HG02588 (cell line): ENCODE measurements around the gene CROT.
A peak's percentile ranks its signal among the peaks of the same experiment; 100 is the strongest.
"Not testable (repeated sequence)": the region's sequence is repeated elsewhere in the genome, so short reads cannot be mapped to it uniquely, and the experiment has no call there.

ENCODE experiments used
- ATAC-seq: cut with Tn5 transposase; IDR thresholded peaks from one replicate; pipeline ENCODE4 v1.9.1; 2021; ENCODE audit warnings: mild to moderate bottlenecking, moderate library complexity; ENCODE audit not compliant: unreplicated experiment

CROT gene, protein sequence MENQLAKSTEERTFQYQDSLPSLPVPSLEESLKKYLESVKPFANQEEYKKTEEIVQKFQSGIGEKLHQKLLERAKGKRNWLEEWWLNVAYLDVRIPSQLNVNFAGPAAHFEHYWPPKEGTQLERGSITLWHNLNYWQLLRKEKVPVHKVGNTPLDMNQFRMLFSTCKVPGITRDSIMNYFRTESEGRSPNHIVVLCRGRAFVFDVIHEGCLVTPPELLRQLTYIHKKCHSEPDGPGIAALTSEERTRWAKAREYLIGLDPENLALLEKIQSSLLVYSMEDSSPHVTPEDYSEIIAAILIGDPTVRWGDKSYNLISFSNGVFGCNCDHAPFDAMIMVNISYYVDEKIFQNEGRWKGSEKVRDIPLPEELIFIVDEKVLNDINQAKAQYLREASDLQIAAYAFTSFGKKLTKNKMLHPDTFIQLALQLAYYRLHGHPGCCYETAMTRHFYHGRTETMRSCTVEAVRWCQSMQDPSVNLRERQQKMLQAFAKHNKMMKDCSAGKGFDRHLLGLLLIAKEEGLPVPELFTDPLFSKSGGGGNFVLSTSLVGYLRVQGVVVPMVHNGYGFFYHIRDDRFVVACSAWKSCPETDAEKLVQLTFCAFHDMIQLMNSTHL

DNA sequence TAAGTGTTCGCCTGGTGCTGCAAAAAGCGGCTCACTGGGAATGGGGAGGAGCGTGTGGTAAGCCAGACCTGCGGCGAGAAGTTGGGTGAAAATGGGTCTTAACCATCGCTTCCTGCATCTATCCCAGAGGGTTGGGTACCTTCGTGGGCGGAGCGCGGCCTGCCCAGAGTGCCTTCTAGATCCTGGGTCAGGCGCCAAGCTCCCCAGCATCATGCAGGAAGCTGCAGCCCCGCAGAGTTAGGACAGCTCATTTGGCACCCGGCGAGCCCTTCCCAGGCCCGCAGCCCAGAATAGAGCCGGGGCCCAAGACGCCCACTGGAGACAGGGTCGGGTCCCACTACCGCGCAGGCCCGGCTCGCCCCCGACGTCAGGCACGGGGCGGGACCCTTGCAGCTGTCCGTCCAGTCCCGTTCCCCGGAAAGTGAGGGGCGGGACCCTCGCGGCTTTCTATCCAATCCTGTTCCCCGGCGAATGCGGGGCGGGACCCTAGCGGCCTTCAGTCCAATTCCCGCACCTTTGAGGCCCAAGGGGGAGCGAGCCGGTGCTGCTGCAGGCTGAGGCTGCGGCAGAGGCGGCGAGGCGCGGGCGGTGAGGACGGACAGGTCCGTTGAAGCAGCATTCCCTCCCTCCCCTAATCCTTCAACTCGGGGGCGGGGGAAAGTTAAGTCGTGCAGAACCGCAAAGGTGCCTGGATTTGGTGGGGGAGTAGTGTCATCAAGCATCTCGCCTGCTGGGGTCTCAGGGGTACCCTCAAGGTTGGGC, at the start of gene CROT:
CROT (plus strand) TSS at position 499 of the 762 bp plus-strand sequence. CDS start 3,405 bp downstream, outside the sequence.
- peak; percentile 97 for ATAC-seq

DNA sequence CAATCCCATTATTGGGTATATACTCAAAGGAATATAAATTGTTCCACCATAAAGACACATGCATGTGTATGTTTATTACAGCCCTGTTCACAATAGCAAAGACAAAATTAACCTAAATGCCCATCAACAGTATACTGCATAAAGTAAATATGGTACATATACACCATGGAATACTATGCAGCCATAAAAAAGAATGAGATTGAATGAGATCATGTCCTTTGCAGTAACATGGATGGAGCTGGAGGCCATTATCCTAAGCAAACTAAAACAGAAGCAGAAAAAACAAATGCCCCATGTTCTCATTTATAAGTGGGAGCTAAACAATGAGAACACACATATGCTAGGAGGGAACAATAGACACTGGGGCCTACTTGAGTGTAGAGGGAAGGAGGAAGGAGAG, 44.7 kb upstream of the CROT start:
- no peak for ATAC-seq

DNA sequence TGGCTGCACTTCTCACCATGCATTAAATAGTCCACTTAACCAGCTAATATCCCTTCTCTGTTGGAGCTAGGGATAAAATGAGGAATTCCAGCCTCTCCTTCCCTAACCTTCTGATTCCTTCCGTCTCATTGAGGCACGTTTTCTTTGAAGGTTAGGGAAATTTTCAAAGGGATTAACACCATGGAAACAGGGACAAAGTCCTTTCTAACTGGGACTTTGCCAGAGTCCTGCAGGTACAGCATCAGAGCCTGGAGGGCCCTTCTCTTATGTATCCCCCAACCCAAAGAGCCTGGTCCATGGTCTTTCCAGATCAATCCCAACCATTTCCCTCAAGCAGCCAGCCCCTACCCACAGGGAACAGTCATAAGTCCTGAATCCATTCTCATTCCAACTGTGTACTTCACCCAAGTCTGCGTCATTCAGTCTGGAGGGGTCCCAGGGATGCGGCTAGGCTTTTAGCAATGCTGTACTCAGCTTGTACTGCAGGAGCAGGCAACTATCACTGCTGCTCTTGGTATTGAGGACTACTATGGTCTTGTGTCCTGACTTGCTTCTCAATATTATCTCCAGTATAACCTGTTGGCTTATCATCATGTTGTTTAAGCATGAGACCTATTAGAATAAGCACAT, 34.6 kb upstream of the CROT start:
- ATAC-seq: no peak

DNA sequence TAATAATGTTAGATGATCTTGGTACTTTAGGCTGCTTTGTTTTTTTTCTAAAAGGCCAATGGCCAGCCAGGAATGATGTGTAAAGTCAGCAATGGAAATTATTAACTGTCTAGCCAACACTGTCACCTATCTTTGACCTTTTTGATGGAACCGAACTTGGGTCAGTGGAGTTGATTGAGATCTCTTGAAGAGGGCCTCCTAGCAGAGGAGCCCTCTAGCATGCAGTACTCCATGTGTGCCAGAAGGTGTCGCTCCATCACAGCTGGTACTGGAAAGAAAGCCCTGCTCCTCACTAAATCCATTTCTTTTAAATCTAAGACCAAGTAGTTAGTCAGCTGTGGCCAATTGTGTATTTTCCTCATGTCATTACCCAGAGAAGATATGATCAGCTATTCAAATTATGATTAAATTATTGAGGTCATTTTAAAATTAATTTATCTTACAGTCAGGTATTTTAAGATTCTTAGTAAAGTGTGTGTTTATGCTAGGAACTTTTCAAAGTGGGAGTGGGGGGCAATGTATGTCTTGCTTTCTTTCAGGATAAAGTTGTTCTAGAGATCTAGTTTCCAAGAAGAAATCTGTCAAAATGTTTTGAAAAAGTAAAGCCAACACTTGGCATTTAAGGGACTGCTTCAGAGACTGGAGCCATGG, 33.1 kb upstream of the CROT start:
- peak; percentile 52 for ATAC-seq

DNA sequence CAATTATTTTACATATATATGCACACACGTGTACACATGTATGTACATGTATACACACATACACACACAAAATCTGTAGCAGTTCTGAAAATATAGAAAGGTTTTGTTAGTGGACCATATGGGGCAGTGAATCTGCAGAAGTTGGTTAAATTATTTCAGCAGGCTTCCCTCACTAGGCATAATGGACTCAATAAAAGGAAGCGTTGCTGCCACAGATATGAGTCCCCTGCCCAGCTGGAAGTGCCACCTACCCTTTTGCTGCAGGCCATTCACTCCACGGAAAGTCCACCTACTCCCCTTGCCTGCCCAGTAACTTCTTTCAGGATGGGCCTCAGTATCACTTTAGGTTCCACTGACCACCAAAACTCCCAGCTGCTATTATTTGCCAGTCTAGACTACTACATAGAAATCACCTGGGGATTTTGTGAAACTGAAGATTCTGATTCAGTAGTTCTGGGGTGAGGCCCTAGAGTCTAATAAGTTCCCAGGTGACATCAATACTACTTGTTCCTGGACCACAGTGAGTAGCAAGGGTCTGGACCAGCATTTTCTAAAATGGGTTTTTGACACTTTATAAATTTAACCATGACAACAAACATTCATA, 29.3 kb upstream of the CROT start:
- peak; percentile 89 for ATAC-seq

DNA sequence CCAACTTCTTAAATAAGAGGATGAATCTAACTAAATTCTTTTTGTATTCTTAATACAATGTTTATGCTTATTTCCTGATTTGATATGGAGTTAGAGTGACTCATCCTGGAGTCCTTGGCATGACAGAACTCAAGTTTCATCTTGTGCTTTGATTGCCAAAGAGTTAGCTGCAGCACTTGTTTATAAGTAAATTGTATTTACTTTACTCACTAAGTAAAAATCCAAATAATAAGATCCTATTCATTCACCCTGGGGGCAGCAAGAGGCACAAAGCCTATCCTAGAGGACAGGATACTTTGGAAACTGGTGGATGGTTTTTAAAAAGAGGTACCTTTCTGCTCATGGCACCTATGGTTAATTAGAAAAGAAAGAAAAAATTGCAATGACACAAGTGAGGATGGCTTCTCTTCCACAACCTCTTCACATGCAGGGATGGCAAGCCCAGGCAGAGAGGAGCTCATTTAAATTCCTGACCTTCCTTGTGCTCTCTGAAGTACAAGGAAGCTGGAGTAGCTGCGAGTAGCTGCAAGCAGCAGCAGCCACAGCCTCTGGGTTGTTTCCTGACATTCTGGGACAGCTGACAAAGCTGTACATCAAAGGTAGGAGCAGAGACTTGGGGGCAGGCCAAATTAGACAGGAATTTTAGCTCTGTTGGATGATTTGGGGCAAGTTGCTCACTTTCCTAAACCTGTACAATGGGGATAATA, 28.5 kb upstream of the CROT start:
- no peak for ATAC-seq

DNA sequence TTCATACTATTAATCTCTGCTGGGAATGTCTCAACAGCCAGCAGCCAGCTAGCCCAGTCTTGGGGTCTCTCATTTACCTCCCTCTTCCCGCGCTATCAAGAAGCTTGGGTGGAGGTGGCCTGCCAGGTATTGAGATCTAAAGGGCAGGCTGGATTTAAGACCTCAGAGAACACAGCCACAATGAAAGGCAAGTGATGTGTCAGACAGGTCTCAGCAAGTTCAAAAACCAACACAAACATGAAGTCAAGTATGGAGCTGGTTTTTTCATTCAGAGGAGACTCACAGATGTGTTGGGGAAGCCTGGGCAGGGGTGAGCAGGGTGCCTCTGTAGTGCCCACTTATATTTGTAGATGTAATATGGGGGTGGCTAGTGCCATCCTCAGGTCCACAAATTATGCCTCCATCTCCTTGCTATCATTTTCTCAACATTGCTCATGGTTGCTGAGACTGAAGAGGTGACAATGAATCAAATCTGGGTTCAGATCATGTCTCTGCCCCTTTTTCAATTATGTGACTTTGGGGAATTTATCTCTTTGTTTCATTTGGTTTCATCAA, 27.7 kb upstream of the CROT start:
- no peak for ATAC-seq

DNA sequence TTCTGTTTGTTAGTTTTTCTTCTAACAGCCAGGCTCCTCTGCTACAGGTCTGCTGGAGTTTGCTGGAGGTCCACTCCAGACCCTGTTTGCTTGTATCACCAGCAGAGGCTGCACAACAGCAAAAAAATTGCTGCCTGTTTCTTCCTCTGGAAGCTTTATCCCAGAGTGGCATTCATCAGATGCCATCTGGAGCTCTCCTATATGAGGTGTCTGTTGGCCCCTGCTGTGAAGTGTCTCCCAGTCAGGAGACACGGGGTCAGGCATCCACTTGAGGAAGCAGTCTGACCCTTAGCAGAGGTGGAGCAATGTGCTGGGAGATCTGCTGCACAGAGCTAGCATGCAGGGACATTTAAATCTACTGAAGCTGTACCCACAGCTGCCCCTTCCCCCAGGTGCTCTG, 26.7 kb upstream of the CROT start:
- no peak for ATAC-seq

DNA sequence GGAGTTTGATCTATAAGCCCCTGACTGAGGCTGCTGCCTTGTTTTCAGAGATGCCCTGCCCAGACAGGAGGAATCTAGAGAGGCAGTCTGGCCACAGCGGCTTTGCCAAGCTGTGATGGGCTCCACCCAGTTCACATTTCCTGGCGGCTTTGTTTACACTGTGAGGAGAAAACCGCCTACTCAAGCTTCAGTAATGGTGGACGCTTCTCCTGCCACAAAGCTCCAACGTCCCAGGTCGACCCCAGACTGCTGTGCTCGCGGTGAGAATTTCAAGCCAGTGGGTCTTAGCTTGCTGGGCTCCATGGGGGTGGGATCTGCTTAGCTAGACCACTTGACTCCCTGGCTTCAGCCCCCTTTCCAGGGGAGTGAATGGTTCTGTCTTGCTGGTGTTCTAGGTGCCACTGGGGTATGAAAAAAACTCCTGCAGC, 26.3 kb upstream of the CROT start:
- ATAC-seq: not testable (repeated sequence)

DNA sequence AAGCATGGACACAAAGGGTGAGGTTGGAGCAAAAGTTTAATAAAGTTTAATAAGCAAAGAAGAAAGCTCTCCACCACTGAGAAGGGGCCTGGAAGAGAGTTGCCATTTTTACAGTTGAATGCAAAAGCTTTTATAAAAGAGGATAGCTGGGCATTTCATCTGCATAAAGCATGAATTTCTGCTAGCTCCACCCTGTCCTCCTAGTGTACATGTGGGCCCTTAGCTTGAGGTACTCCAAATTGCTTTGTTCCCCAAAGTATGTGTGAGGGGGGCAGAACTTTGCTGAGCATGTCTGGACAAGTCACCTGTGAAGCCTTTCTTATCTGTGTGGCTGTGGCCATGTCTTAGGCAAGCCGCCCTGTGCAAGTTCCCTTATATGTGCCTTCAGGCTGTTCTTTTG, 22.6 kb upstream of the CROT start:
- ATAC-seq: no peak

DNA sequence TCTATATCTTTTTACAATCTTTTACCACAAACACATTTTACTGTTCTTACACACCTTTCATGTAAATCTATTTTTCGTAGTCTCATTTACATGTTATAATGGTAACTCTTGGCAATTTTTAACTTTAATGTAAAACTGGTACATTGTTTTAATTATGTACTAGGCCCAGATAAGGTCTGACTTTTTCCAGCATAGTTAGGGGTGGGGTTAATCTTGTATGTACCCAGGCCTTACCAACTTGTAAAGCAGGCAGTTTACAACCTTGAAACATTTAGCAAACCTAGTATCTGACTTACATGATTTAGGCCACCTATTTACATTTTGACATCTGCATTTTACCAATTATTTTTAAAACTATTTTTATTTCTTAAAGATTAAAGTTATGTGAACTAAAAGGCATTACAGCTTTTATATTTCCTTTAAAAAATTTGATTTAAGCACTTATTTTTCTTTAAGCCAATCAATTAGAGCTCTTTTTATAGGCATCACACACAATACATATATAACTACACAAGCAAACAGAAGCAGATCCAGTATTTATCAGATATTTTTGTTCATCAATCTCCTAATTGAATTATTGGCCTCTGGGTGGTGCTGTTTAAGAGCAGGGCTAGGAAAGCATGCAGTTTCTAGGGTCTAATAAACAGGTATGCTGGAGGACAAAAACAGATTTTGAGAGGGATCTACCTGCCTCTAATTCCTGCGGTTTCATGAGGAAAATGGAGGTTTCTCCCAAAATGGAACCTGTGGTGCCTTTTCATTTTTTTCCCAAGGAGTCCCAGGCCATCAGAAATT, 19.7 kb upstream of the CROT start:
- no peak for ATAC-seq

DNA sequence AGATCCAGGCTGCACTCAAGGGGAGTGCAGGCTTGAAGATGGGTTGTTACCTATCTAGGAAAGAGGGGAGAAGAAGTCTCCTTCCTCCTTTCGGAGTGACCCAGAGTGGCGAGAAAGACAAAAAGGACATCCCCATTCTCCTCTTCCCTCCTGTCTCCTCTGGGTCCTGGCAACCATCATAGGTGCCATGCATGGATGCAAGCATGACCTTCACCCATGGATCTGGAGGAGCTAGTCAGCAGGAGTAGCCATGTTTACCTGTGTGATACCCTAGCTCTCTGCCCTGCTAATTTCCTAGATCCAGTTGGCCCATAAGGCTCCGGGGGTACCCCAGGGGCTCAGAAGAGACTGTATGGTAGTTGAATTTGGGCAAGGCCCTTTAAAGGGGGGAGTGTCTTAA, 17.2 kb upstream of the CROT start:
- ATAC-seq: no peak

DNA sequence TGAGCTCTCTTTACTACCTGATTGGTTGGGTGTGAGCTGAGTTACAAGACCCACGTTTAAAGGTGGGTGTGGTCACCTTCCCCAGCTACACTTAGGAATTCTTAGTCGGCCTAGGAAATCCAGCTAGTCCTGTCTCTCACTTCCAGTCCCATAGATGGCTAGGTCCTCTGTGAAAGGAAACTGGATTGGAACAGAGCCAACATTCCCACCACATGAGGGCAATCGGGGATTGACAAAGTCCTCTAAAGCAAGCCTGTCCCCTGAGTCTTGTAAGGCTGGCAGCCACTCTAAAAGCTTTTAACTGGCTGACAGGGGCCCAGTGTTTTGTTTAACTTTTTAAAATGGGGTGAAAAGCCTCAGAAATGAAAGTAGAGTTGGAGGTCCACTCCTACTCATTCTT, 15.1 kb upstream of the CROT start:
- no peak for ATAC-seq

DNA sequence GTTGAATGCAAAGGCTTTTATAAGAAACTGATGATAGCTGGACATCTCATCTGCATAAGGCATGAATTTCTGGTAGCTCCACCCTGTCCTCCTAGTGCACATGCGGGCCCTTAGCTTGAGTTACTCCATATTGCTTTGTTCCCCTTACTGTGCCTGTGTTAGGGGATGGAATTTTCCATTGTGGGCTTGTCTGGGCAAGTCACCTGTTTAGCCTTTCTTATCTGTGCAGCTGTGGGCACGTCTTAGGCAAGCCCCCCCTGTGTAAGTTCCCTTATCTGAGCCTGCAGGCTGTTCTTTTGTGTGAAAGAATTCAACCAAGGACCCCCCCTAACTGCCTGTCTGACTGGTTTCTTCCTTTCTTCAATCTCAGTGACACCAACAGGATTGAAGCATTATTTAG, 14.5 kb upstream of the CROT start:
- ATAC-seq: no peak

DNA sequence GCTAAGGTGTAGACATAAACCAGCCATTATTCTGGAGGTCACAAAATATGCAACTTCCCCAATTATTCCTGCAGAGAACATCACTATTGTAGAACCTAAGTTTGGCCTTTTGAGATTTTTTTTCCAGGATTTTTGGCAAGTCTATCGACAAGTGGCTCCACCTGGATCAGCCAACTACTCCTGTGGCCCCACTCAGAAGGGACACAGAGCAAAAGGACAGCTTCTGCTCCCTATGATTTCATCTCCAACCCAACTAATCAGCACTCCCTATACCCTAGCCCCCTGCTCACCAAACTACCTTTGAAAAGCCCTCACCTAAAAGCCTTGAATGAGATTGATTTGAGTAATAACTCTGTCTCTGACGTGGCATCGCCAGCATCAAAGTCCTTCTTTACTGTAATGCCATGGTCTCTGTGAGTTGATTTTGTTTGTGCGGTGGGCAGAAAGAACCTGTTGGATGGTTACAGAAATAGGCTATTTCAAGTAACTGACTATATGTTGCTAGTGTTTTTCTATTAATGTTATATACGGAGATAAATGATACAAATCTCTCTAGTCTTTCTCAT, 13.7 kb upstream of the CROT start:
- no peak for ATAC-seq

DNA sequence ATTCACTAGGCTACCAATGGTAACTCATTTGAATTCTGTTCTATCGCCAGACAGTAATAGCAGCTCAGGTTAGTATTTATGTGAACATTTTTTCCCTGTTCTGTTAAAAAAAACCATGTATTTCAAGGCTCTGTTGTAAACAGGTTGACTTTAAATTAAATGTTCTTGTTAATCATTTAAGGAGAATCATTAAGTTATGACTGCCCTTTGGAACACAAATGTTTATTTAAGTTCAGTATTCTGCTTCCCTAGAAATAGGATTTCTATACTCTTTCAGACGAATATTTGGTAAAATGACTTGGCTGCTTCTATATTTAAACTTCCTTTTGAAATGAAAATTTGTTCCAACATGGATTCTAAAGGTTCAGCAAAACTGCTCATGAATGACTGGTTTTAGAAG, 13.1 kb upstream of the CROT start:
- no peak for ATAC-seq

DNA sequence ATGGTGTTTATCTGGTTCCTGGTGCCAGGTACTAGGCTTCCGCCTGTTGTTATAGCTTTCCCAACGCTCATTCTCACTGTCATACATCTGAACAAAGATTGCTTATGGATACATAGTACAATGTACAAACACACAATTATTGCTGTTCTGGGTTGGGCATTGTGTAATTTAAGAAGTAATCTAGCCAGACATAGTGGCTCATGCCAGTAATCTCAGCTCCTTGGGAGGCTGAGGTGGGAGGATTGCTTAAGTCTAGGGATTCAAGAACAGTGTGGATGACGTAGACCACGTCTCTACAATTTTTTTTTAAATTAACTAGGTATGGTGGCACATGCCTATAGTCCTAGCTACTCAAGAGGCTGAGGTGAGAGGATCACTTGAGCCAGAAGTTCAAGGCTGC, 9.3 kb upstream of the CROT start:
- no peak for ATAC-seq

DNA sequence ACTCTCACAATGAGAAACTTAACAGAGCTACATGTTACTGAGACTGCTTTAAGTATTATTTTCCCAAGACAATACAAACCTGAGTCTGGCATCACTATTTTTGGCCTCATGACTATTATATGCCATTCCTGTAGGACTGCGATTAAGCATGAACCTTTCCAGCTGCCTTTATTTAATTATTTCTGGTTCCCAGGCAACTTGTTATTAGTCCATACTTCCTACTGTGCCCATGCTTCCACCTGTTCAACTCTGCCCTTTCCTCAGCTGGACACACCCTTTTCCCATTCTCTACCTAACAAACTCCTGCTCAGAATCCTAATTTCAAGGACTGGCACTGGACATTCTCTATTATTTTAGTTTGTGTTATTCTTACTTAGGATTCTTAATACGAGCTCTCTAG, 8.1 kb upstream of the CROT start:
- ATAC-seq: no peak
